ENCODE measurements around the gene CYP27C1.

DNA sequence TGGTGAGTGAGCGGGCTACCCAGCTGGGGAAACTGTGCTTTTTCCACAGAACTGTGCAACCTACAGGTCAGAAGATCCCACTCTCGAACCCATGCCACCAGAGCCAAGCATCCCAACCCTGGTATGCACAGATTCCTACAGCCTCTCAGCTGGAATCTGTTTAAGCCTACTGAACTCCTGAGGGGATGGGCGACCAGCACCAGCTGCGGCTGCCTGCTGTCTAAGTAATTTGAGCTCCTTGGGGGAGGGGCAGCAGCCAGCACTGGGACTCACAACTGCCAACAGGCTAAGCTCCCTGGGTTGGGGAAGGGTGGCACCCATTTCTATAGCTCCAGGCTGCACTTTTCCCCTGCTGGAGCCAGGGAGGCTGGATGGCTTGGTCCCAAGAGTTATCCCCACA is 11.8 kb downstream of the CYP27C1 start:
- TF ChIP-seq POLR2A (IDR thresholded peaks at IDR 0.05; ENCODE audit: low read depth, low read length) (no peak), TAF1 (IDR thresholded peaks at IDR 0.05; ENCODE audit: low read depth, low read length) (no peak), POLR2AphosphoS5 (IDR thresholded peaks at IDR 0.05; ENCODE audit: low read depth, low read length) (no peak)

All from GM12891 (cell line).